ENCODE results near the gene S100PBP.

The S100PBP gene

DNA sequence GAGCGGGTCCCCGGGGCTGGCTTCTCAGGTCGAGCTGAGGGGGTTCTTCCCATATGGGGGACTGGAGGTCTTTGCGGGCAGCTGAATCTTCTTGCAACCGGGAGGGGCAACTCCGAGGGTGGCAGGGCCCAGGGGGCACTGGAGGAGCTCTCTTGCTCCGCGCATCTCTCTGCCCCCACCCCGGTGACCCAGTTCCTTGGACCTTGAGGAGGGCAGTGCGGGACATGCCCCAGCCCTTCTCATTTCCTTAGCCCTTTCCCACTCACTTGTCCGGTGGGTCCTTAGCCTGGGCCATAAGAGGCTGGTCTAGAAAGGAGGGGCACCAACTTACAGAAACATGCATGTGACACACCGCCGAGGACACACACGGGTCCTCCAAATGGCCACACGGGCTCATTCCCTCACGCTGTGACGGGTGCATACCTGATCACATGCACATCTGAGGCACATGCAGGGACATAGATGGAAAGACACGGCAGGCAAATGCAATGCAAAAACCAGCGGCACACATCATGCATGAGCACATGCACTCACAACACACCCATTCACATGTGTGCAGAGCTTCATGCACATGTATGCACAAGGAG is 69.5 kb downstream of the S100PBP start:
- DNase-seq (ENCODE audit: low read depth, low spot score), result no peak

DNA sequence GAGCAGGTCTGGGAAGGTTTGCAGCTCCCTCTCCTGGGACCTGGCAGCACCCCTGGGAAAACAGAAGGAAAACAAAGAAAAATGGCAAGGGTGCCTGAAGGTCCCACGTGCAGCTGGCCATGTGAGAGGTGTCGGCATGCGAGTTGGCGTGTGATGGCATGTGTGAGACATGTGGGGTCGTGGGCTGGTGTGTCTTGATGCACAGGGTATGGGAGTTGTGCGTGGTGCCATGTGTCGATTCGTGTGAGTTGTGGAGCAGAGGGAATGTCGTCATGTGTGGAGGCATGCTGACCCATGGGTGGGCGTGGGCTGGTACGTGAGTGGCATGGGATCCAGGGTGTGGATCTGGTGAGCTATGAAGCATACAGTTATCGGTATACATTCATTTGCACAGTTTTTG is 70.2 kb downstream of the S100PBP start:
- DNase-seq (ENCODE audit: low read depth, low spot score), result no peak

- no peak for DNase-seq (ENCODE audit: low read depth, low spot score)
These were observed 70.7 kb downstream of the S100PBP start for GRCh38 chr1:32888134-32888533.

GRCh38 chr1:32888677-32889420 is 71.4 kb downstream of the S100PBP start:
- no peak for DNase-seq (ENCODE audit: low read depth, low spot score)

GRCh38 chr1:32889731-32890278 is 72.4 kb downstream of the S100PBP start:
- no peak for DNase-seq (ENCODE audit: low read depth, low spot score)

DNA sequence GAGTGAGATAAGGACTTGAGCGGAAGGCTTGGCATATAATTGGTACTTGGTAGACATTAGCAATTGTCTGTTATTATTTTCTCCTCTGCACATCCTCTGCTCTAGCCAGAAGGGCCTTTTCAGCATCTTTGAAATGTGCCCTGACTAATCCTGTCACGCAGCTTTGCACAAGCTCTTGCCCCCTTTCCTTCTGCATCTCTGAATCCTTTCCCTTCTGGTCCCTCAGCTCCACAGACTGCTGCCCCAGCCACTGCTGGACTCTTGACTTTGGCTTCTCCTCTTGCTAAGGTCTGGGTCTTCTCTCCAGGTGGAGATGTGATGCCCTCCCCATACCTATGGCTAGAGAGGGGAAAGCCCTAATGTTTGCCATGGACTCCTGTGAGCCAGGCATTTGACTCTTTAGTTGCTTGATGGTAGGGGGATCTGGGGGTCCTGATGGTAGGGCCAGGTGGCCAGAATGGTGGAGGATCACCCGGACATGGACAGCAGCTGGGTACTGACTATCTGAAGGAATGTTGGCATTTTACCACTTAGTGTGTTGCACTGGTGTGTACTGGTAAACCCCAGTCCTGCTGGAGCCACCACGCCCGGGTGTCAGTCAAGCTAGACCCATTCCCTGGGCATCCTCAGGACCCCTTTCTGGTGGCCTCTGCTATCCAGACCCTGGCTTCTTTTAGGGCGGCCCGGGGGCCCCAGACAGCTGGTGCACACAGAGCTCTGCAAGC is 73.2 kb downstream of the S100PBP start:
- no peak for DNase-seq (ENCODE audit: low read depth, low spot score)

- no peak for DNase-seq (ENCODE audit: low read depth, low spot score)
These were observed 73.8 kb downstream of the S100PBP start for GRCh38 chr1:32891241-32891570.

DNA sequence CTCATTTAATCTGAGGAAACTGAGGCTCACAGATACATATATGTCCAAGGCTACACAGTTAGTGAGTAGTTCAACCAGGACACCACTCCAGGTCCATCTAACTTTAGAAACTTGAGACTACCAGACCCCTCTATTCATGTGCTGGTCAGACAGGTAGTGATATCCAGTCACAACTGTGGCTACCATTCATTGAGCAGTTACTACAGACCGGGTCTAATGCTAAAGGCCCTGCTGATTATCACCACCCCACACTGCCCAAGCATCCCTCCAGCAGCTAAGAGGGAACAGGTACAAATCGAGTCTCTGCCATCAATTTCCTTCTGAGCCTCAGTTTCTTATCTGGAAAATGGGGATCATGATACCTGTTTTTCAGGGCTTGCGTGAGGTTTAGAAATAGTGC is 74.2 kb downstream of the S100PBP start:
- DNase-seq (ENCODE audit: low read depth, low spot score), result no peak

DNA sequence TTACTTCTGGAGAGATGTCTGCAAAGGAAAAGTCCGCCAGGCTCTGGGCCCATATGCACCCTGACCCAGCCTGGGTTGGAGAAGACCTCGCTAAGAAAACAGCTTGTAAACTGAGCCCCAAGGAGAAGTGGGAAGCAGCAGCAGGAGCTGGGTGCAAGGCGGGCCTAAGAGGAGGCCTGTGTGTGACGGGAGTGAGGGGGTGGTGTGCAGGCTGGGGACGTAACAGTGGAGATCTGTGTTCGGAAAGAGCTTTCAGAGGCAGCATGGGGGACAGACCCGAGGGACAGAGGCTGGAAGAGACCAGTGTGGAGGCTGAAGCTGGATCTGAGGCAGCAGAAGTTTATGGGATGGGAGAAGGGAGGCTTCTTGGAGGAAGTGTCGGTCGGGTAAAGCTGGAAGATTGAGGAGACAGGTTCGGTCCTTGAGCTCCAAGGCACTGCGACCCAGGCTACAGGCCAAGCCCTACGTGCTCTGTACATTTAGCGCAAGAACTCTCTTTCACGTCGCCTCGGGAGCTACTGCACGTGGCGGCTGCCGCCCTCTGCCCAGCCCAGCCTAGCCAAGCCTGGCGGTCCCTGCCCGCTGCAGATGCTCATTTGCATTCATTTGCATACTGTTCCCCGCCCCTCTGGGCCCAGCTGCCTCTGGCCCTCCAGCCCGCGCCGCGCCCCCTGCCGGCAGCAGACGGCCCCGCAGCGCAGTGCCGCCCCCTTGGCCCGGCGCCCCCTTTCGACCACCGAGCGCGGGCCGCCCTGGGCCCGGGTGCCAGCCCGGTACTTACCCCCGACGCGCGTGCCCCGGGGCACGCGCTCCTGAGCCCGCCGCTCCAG is 75.1 kb downstream of the S100PBP start:
- DNase-seq (ENCODE audit: low read depth, low spot score), result no peak

DNA sequence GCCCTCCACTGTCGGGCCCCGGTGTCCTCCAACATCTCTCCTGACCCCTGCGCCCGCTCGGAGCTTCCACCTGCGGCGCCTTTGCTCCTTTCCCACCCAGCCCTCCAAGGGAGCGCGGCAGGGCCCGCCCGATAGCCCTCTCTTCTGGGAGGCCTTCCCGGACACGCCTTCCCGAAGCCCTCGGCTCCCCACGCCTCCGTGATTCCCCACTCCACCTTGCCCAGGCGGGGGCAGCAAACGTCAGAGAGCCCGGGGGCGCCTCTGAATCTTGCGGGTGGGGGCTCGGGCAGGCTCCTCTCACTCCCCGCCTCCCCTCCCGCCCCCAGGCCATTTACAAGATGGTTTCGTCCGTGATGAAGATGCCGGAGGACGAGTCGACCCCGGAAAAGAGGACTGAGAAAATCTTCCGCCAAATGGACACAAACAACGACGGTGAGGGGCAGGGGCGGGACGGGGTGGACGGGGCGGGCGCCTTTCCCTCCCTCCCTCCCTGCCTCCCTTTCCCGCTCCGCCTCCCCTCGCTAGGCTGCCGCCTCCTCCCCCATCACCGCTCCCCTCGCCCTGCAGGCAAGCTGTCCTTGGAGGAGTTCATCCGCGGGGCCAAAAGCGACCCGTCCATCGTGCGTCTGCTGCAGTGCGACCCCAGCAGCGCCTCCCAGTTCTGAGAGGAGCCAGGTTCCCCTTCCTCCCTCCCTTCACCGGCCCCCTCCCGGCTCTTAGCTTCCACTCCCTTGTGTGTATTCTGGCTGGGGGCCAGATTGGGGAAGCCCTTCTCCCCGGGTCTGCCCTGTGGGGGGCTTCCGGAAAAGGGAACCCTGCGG is 76.0 kb downstream of the S100PBP start:
- no peak for DNase-seq (ENCODE audit: low read depth, low spot score)

DNA sequence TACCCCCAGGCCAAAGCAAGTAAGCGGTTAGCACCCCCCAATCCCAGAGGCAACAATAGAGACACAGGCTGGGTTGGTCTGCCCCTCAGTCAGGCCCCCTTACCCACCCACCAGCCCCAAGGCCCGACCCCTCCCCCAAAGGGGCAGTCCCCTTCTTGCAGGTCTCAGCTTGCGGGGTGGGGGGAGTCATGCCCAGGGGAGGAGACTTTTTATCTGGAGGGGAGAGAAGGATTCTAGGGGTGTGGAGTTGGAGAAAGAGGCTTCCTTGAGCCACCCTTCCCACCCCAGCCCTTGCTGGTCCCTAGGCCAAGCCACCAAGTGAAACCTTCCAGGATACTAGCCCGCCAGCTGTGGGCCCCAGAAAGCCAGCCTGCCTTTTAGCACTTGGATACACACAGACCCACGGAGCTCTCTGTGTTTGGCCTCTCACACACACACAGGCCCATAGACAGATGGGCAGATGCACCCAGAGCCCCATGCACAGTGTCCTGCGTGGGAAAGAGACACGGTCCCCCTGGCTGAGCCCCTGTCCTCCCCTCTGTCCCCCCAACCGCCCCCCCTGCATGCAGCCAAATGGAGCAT is 76.7 kb downstream of the S100PBP start:
- no peak for DNase-seq (ENCODE audit: low read depth, low spot score)

DNA sequence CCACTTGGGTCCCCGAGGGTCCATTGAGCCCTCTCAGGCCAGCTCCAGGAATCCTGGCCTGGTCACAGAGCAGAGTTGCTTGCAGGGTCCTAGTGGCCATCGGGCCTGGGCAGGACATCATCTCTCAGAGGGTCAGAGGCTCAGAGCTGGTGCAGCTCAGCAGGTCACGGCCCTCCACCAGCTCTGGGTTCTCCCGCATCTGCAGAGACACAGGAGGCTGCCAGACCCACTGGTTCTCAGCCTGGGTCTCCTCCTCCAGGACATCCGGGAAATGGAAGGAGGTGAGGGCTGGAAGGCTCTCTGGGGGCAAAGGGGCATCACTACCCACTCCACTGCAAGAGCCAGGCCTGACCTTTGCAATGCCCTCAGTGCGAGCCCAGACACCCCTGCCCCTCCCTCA is 77.2 kb downstream of the S100PBP start:
- DNase-seq (ENCODE audit: low read depth, low spot score), result no peak

- no peak for DNase-seq (ENCODE audit: low read depth, low spot score)
These were observed 78.1 kb downstream of the S100PBP start for GRCh38 chr1:32895325-32896215.

DNA sequence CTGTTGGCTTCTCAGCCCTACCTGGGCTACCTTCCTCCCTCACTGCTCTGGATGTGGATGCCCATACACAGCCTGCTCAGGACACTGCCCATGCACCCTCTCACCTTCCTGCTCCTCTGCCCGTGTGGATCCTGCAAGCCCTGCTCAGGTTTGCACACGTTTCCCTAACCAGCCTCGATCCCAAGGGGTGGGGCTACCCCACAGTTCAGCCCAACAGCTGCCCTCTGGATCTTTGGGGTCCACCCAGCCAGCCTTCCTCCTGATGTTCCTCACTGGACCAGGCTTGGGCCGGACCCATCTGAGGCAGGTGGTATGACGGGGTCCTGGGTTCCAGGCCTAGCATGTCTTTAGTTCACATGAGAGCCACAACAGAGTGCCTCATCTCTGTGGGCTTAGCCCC is 79.0 kb downstream of the S100PBP start:
- DNase-seq (ENCODE audit: low read depth, low spot score), result no peak

GRCh38 chr1:32897082-32898049 is 79.9 kb downstream of the S100PBP start:
- DNase-seq (ENCODE audit: low read depth, low spot score), result no peak

DNA sequence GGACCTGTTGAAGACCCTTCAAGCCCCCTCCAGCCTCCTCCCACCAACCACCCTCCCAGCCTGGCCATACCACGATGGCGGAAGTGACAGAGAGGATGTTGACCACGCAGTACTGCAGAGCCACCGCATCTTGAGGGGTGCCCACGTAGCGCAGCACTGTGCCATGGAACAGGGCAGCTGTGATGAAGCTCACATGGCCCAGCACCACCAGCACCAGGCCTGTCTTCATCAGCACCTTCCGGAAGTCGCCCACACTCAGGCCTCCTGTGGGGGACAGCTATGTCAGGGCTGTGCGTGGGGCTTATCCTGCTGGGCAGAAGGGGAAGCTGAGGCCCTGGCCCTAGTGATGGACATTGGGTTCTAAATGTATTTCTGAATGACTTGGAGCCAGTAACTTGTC is 80.6 kb downstream of the S100PBP start:
- DNase-seq (ENCODE audit: low read depth, low spot score), result no peak

DNA sequence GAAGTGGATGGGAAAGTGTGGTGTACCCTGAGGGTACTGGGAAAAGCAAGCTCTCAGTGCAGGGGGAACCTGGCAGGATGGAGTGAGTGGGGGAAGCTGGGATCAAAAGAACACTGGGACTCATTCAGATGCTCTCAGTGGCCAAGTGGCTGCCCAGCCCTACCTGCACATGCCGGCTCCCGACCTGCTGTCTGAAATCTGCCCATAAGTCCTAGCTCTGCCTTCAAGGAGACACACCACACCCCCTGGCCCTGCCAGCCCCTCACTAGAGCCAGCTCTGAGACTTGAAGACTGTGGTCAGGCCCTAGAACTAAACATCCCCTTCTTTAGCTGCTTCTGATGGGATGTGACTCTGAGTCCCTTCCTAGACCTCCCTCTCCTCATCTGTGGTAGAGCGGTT is 81.5 kb downstream of the S100PBP start:
- DNase-seq (ENCODE audit: low read depth, low spot score), result no peak

DNA sequence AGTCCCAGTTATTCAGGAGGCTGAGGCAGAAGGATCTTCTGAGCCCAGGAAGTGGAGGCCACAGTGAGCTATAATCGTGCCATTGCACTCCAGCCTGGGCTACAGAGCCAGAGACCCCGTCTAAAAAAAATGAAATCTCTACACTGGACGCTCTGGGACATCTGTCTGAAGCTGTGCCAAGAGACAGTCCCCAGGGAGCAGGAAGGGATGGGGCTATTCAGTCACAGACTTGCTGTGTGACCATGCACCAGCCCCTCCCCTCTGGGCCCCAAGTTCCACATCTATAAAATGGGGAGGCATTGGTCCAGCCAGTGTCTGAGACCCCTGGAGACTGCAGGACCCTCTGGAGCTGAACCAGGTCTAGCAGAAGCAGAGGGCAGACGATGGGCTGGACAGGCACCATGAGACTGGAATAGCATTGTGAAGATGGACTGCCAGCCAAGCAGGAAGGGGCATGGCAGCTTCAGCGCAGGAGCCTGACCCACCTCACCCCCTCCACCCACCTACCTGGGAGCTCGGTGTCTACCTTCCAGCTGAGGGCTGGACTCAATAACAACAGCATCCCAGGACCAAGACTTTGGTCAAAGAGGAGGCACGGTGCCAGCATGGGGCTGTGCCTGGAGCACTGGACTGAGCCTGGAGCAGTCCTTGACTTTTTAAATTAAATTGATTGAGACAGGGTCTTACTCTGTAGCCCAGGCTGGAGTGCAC is 82.3 kb downstream of the S100PBP start:
- DNase-seq (ENCODE audit: low read depth, low spot score), result no peak
